ENCODE data around the gene TICAM2.

The TICAM2 gene

DNA sequence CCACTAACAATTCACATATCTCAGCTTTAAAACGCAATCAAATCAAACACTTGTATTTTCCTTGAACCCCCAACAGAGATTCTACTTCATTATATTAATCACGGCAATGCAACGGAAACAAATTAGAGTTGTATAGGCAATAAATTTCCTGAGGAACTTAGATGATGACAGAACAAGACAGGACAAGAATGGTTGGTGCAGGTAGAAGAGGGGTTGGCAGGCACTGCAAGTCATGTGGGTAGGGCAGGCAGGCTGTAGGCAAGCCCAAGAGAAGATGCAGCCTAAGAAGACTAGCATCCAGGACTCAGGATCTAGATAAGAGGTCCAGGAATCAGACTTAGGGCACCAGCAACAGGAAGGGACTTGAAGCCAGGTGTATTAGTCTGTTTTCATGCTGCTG is 41.1 kb downstream of the TICAM2 start:
- no peak for DNase-seq

DNA sequence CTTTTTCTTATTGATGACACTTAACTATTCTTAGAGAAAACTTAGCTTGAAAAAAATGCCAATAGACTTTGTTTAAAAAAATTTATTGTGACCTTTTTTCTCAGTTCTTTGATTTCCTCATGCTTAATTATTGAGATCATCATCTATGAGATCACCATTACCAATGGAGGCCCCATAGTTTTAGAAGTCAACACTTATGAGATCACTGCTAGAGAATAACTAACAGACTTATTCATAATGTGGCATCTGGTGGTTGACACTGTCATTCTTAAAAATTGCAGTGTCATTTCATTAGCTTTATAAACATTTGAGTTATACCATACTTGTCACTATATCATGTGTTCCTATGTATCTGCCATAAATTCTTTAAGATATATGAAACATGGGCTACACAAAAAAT is 42.8 kb downstream of the TICAM2 start:
- no peak for DNase-seq

DNA sequence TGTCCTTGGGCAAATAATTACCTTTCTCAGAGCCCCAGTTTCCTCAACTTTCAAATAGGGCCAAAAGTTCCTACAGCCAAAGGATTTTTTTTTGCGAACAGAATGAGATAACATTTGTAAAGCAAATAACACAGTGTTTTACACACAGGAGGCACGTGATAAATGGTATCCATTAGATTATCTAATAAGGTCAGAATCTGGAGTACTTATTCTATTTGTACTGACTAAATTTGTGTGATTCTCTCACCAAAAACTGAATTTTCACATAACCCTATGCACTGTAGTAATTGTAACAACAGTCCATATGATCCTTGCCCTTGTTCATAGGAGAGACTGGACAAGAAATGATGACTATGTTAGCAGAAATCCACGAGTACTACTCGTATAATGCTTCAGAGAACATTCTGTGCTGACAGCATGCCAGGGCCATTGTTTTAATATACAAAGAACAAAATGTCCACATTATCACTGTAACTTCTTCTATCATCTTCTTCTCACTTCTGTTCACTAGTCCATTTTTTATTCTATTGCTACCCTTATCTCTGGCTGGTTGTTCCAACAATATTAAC is 43.8 kb downstream of the TICAM2 start:
- no peak for DNase-seq

DNA sequence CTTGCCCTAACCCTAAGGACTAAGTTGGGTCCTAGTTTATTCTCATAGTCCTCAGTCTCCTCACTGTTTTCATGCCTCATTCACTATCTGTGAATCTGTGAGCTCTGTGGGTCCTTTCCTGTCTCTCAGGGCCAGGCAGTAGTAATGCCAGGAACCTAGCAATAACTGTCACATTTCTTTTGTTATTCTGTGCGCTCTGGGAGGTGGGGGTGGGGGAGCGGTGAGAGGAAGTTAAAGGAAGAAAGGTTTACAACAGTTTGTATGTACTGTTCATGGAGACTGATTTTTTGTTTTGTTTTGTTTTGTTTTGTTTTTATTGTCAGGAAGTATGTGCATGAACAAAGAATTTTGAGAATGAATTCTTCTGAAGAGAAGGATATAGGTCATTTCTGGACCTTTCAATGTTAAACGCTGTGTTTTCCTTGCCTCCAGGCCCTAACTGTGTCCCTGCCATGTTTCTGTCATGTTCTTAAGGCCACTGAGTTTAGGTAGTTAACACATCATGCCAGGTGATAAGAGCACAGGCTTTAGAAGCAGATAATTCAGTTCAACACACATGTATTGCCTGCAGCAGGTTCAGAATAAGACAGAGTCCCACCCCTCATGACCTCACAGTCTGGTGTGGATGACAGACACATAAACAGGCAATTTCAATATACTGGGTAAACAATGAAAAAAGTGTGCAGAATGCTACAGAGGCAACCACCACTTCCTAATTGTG is 44.5 kb downstream of the TICAM2 start:
- DNase-seq = no peak

DNA sequence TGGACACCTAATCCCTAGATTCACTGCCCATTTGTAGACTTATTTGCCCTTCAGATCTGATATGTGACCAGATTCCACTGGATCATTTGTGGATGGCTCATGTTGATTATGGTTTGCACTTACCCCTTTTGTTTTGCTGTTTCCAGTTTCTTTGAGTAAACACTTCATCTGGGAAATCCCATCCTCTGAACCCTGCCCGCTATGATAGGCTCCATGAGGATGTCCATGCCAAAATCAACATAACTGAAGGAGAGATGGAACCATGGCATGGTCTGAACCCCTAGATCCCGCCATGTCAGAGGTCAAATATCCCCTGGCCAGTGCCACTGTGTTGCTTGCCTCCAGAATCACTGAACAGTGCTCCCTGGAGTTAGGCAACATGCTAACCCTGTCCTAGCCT is 46.0 kb downstream of the TICAM2 start:
- no peak for DNase-seq

DNA sequence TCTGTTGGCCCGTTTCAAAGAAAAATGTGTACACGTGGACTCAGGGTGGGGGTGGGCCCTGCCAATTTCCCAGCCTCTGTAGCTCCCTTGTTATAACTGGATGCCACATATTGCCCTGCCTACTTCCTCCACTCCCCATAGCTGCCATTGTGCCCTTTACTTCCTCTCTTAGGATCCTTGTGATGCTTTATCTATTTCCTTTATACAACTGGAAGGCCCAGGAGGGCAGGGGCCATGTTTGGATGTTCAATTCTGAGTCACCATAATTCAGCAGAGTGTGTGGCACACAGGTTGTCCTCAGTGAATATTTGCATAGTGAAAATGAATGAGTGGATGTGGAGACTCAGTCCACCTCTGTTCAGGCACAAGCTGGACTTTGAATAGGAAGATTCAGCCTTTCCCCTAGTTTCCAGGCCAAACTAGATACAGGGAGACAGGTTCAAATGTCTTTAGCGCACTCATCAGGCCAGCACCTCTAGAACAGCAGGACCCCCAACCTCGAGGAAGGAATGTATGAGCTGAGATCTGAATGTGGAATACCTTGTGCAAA is 47.1 kb downstream of the TICAM2 start:
- no peak for DNase-seq

DNA sequence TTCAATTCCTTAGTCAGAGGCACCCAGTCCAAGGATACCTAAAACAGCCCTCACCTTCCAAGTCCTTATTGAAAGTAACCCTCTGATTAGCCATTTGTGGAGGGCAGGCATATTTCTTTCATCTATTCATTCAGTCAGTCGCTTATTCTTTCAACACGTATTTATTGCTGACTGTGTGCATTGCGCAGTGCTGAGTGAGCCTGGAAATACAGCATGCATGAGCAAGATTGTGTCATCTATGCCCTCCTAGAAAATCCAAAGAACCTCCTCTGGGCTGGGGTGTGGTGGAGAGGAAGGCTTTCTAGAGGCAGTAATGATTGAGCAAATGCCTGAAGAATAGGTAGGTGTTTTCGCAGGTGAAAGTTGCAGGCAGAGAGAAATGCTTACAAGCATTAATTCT is 49.2 kb downstream of the TICAM2 start:
- no peak for DNase-seq

DNA sequence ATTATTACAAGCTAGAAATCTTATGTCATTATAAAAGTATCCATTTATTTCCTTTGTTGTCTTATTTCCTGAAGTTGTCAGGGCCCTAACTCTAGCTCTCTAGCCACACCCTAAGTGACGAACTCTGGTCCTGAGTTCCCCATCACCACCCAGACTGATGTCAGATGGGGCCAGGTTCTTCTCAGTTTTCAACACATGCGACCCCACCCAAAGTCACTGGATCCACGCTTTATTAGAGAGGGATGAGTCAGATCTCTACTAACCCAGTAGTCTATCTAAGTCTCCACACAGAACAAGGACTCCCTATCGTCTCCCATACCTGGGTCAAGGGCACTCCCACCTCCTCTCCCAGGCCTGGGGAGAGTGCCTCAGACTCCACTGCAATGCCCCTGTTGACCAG is 50.9 kb downstream of the TICAM2 start:
- DNase-seq = no peak

DNA sequence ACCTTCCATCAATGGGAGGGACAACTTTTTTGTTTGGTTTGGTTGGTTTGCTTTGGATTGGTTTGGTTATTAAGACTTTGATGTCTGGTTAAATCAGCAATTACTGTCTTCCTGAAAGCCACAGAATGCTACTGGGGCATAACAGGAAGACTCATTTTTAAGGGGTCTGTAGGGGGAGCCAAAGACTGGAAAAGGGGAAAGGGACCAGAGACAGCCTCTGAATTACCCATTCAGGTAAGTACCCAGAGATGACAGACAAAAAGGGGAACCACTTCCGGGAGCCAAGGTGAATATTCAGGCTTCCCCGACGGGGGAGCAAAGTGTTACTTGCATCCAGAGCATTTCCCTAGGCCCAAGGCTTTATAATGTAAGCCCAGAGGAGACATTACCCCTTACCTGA is 53.1 kb downstream of the TICAM2 start:
- DNase-seq = no peak

DNA sequence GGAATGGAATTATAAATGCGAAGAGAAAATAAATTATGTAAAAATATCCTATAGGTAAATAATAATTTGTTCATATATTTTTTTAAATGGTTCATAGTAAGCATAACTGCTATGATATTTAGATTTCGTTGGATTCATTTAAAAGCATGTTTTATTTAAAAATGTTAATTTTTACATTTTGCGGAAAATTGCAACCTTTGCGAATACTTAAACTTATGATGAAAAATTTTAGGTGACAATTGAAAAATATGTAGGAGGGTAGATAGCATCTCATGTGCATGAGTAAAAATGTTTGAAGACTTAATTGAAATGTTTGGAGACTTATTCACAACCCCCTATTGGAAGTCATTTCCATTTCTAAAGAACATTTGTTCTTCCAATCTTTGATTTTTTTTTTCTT is 53.6 kb downstream of the TICAM2 start:
- DNase-seq = no peak

DNA sequence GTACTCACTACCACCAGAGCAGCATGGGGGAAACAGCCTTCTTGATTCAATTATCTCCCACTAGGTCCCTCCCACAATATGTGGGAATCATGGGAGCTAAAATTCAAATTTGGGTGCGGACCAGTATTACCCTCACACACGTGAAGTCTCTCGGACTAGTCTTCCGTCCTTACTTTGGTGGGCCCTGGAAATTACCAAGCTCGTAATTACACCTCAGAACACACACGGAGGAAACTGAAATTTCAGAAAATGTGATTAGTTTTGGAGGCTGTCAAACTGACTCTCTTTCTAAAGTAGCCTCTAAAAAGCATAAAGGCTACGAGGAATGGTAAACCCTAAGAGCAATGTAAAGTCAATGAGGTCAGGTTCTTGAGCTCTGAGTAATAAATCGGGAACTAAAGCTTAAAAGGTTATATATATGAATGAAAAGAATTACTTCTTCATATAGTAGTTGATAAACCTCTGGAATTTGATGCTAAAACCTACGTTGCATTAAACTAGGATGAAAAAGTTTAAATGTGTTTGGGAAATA is 56.9 kb downstream of the TICAM2 start:
- DNase-seq = no peak

DNA sequence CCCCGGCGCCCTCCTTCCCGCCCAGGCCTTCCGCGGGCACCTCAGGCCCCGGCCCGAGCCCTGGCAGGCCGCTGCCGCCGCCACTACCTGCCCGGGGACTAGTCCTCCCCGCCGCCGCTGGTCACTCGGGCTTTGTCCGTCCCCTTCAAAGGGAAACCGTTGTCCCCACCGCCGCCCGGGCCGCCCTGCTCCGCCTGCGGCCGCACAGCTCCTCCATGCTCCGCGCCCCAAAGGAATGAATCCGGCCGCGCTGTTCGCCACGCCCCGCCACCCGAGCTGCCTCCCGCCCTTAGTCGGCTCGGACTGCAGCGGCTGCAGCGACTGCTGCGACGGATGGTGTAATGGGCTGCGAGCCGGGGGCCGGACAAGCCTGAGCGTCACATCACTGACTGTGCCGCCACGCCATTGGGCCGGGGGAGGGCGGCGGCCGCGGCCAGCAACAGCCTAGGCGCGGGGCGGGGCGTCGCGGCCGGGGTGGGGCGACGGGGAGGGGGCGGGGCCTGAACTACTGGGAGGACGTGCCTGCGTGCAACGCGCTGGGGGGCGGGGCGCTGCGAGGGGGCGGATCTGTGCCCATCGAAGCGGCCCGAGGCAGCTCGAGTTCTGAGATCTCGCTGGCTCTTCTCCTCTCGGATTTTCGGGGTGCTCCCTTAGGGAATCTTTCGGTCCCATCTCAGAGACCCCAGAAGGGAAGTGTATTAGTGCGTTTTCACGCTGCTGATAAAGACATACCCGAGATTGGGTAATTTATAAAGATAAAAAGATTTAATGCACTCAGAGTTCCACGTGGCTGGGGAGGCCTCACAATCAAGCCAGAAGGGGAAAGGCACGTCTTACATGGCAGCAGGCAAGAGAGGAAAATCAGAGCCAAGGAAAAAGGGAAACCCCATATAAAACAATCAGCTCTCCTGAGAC is 57.6 kb downstream of the TICAM2 start, which contains the start of gene FEM1C:
Gene FEM1C (minus strand): TSS at position 340 of the 915 bp plus-strand sequence. CDS start 1,282 bp downstream, outside the sequence.
- DNase-seq = peak; percentile 95

DNA sequence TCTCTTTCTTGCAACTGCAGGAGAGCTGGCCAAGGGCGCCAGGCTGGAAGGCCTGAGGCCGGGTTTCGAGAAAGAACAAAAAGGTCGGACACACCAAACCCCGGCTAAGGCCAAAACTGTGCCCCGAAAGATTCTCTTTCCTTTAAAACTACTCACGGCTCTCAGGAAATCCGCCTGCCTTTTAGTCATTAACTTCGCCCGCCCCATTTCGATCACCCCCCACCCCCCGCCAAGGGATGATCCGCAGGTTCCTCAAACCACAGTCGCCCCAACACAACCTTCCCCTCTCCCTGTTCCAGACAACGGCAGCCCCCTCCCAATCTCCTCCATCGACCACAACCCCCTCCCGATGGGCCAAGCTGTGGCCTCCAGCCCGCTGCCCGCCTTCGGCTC is 58.2 kb downstream of the TICAM2 start:
- no peak for DNase-seq

DNA sequence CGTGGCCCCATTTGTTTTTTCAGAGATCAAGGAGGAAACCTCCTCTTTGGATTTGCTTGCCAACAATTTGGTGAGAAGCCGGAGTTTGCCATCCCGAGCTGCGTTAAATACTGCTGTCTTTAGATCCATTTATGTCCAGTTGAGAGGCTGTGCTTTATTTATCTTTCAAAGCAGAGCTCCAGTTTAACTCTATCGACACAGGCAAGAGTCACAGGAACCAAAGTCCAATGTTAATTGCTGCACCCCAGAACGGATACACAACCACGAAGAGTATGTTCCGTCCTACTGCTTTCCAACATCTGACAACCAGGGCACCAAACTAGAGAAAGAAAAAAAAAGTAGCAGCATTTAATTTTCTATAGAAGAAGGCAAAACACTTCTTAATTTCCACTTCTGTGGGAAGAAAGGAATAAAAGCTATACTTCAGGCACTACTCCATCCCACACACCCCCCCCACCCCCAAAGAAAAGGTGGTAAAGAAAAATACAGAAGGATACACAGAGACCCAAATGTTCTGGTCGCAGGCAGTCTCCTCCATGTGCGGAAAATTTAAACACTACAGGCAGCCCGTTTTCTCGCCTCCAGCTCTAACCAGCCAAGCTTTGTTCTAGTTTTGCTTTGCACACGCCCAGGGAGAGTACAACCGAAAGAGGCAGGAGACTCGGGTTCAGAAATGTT is 58.8 kb downstream of the TICAM2 start:
- DNase-seq = peak; percentile 3

DNA sequence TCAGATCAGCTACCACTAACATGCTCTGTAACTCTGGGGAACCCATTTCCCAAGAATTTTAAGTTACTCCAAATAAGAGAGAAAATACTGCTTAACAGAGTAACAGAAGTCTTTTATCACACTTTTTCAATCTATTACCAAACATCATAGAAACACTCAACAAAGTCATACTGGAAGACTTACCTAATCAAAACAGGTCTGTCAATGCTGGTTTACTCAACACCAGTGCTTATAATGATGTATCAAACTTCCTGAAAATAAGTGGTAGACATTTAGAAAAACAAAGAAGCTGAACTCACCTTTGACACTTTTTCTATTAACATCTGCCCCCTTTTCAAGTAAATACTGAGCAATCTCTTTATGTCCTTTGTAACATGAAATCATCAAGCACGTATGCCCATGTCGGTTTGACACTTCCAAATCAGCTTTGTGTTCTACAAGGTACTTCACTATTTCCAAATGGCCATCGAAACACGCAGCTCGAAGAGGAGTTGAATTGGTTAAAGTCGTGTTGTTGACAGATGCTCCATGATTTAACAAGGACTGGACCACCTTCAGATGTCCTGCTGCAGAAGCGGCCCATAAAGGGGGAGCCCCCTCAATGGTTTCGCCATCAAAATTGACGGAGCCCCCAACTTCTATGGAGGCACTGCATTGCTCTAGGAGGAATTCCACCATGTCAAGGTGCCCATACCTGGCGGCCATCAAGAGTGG is 59.5 kb downstream of the TICAM2 start:
- no peak for DNase-seq

DNA sequence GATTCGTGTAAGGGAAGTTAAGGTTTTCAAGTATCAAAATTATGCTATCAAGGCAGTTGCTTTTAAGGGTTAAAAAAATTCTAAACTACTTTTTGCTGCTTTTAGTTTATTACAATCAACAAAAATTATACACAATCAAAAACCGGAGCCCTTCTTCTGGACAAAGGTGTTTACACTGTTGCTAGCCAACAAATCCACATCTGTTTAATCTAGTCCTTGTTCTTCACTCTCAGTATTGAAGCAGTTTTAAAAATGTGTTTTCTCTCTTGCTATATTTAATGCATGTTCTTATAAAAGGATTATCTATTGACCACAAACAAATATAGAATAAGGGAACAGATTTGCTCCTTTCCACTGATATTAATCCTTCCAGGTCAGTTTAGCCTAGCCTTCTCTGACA is 60.2 kb downstream of the TICAM2 start:
- no peak for DNase-seq

DNA sequence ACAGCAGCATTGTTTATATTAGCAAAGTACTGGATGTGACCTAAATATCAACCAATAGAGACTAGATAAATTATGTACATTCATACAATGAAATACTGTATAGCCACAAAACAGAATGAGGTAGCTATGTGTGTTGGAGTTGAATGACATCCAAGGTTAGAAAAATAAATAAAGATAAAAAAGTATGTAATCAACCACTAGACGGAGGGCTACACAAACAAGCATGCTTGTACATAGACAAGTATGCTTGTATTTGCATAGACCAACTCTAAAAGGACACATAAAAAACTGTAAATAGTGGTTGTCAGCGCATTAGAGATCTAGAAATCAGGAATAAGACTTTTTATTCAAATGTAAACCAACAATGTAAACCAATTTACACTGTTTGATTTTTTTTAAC is 60.7 kb downstream of the TICAM2 start:
- DNase-seq = no peak

DNA sequence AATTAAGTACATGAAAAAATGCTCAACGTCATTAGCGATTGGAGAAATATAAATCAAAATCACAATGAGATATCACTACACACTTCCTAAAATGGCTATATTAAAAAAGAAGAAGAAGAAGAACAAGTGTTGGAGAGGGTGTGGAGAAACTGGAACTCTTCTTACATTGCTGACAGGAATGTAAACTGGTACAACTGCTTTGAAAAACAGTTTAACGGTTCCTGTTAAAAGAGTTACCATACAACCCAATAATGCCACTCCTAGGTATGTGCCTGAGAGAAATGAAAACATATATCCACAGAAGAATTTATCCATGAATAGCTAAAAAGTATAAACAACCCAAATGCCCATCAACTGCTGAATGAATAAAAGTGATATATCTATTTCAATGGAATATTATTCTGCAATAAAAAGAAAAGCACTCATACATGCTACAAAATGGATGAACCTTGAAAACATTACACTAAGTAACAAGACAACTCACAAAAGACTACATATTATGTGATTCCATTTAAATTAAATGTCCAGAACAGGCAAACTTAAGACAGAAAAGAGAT is 66.7 kb downstream of the TICAM2 start:
- no peak for DNase-seq

DNA sequence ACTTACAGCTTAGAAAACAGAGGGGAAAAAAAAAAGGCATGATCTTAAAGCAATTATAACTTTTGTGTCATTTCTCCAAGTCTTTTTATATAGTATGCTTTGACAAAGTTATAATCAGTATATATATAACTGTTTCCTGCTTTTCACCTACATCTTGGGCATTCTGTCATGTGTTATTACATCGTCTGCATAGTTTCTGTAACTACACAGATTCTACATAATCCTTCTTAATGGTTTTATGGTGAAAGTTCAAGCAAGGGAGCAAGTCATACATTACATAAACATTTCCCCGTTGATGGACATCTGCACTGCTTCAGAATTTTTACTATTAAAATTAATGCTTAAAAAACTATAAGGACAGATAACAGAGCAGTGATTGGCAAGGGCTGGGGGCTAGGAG is 69.8 kb downstream of the TICAM2 start:
- no peak for DNase-seq

DNA sequence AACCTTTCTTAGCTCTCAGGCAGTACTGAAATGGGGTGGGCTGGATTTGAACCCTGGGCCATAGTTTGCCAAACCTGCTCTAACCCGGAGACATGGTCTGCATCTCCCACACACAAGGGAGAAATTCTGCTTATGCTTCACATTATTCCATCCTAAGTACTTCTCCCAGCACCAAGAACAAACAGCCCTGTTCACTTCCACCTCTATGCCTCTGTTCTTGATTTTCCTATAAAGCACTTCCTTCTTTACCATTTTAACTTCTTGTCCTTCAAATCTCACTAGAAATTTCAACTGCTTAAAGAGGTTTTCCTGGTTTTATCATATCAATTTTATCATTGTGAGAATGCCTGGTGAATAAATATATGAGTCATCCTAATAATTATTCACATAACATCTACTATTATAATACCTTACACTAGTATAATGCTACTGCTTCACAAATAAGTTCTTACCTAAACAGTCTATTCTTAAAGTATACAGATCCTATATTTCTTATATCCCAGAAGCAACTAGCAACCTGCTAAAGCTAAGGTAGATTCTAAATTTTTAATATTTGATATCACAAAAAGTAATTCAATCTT is 70.4 kb downstream of the TICAM2 start:
- DNase-seq = no peak

DNA sequence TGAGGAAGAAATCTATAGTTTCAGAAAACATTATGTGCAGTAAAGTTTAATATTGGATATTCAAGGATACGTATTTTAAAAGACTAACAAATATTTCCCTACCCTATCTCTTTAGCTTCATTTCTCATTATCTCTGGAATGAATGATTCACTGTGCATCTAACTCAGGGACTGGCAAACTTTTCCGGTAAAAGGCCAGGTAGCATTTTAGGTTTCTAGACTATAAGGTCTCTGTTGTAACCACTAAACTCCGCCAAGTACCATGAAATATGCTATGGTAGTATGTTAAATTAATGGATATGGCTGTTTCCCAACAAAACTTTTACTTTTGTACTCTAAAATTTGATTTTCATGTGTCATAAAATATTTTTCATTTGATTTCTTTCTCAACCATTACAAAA is 70.9 kb downstream of the TICAM2 start:
- DNase-seq = no peak

Measured in NCI-H1105 (cell line).